Germinal center (tissue), 1 donor: ENCODE measurements around the gene DMKN.

ENCODE experiments used
- DNase-seq: peaks from one replicate; pipeline ENCODE4 v3.0.0; 2012; ENCODE audit warnings: mixed read lengths, low spot score

Gene DMKN

GRCh38 chr19:35461060-35461459, 52.4 kb downstream of the DMKN start:
- DNase-seq: no peak

GRCh38 chr19:35460608-35461007, 52.8 kb downstream of the DMKN start:
- DNase-seq: no peak

GRCh38 chr19:35459414-35460082, 53.9 kb downstream of the DMKN start:
- DNase-seq: no peak

GRCh38 chr19:35458731-35459391, 54.6 kb downstream of the DMKN start:
- DNase-seq: peak; percentile 78

- no peak for DNase-seq
These were observed 55.3 kb downstream of the DMKN start for GRCh38 chr19:35458192-35458591.

GRCh38 chr19:35457173-35457572, 56.3 kb downstream of the DMKN start:
- peak; percentile 41 for DNase-seq

- DNase-seq: no peak
These were observed 57.7 kb downstream of the DMKN start for GRCh38 chr19:35455616-35456201.

- no peak for DNase-seq
These were observed 58.8 kb downstream of the DMKN start for GRCh38 chr19:35454663-35455062.

GRCh38 chr19:35451338-35452096, 61.9 kb downstream of the DMKN start:
- DNase-seq: no peak

GRCh38 chr19:35449359-35450043, 63.9 kb downstream of the DMKN start:
- DNase-seq: no peak

GRCh38 chr19:35447606-35448469, 65.6 kb downstream of the DMKN start, which contains the start of gene FFAR2:
Gene FFAR2, plus strand, starts transcription at chr19:35448257. Its CDS starts 1,458 bp downstream, at chr19:35449715.
- DNase-seq: no peak
